K562 (cell line): Measurements from ENCODE around the gene NCOA6. TPM values are rescaled to one million over a fixed set of nuclear protein-coding genes. Genes with fewer than 3 reads are reported as not detected.
A peak's percentile ranks its signal among the peaks of the same experiment; 100 is the strongest.

Experiments used
- ATF1 ChIP-seq, 2 experiments: fragments of 450-650 bp in 1 of 2; IDR thresholded peaks; 2 replicates each; pipeline ENCODE4 v1.6.1; 2016; ENCODE audit warnings: missing compliant biosample characterization in 1 of 2, missing genetic modification characterization in 1 of 2
- CTCF ChIP-seq, 3 experiments: IDR thresholded peaks in 2 of 3; conservative IDR thresholded peaks in 1 of 3; 2 replicates each; pipeline ENCODE4 v1.5.1; 2011 to 2012; ENCODE audit warnings: low read length in 3 of 3, mild to moderate bottlenecking in 3 of 3, control low read depth in 2 of 3, improper control_type of control experiment in 1 of 3, inconsistent platforms in 1 of 3, low read depth in 1 of 3, mixed read lengths in 1 of 3, moderate library complexity in 1 of 3; ENCODE audit not compliant: insufficient read depth in 2 of 3
- FOXA3 ChIP-seq, 2 experiments: fragments of 450-650 bp in 1 of 2; sonication (generic) in 1 of 2; formaldehyde crosslinking; IDR thresholded peaks in 1 of 2; conservative IDR thresholded peaks in 1 of 2; 2 replicates each; pipeline versions ENCODE4 v1.4.0 to v1.8.0; 2020 to 2022; ENCODE audit warnings: mild to moderate bottlenecking in 2 of 2, missing genetic modification reagents in 1 of 2
- RCOR1 ChIP-seq, 2 experiments: IDR thresholded peaks; 2 replicates each; pipeline ENCODE4 v1.6.1; 2012; ENCODE audit warnings: low read depth in 2 of 2, low read length in 2 of 2, borderline replicate concordance in 1 of 2, improper control_type of control experiment in 1 of 2
- SAFB2 ChIP-seq: fragments of 200-400 bp; formaldehyde crosslinking; IDR thresholded peaks from 2 replicates; pipeline ENCODE4 v1.6.1; 2018; ENCODE audit warnings: borderline replicate concordance, low read length, low read depth, moderate library complexity; ENCODE audit not compliant: severe bottlenecking
- SP2 ChIP-seq: IDR thresholded peaks from 2 replicates; pipeline ENCODE4 v1.6.1; 2011; ENCODE audit warnings: mild to moderate bottlenecking, low read depth, low read length, moderate library complexity; ENCODE audit not compliant: poor library complexity, severe bottlenecking; ENCODE audit errors: extremely low read depth
- TBP ChIP-seq: optimal IDR thresholded peaks from 2 replicates; pipeline ENCODE3; 2011; ENCODE audit warnings: low read depth, low read length, improper control_type of control experiment
- ZNF124 ChIP-seq: sonication (generic); formaldehyde crosslinking; IDR thresholded peaks from 2 replicates; pipeline ENCODE4 v1.8.1; 2022; ENCODE audit warnings: missing genetic modification reagents
- ZNF143 ChIP-seq: sonication (generic); formaldehyde crosslinking; IDR thresholded peaks from 2 replicates; pipeline ENCODE4 v1.9.0; 2022; ENCODE audit warnings: mild to moderate bottlenecking, missing genetic modification reagents
- ZNF224 ChIP-seq: sonication (generic); formaldehyde crosslinking; IDR thresholded peaks from 2 replicates; pipeline ENCODE4 v1.8.0; 2022; ENCODE audit warnings: mild to moderate bottlenecking, missing genetic modification reagents
- ZNF407 ChIP-seq: fragments of 450-650 bp; IDR thresholded peaks from 2 replicates; pipeline ENCODE4 v1.6.1; 2016; ENCODE audit warnings: low read depth
- polyA plus RNA-seq, 8 experiments: library from polyadenylated mRNA; depleted of rRNA in 4 of 8; stranded (reverse) in 5 of 8; unstranded in 3 of 8; fragments of >200 nt; fragmentation: Nextera tagmentation in 2 of 8; fragmentation: Illumina TruSeq in 1 of 8; extraction: Ambion mirVana in 2 of 8; extraction: Trizol in 1 of 8; gene quantifications; 2 replicates each; pipeline versions ENCODE4 v1.2.1 to v1.2.3, GENCODE V29; 2011 to 2014; ENCODE audit warnings: inconsistent platforms in 1 of 8, missing spikeins in 1 of 8
- total RNA-seq, 7 experiments: library from RNA; depleted of rRNA in 6 of 7; stranded (reverse); fragments of >200 nt in 6 of 7; fragmentation: Illumina TruSeq in 2 of 7; extraction: Trizol in 2 of 7; gene quantifications; 2 replicates each; pipeline versions ENCODE4 v1.2.1 to v1.2.3, GENCODE V29; 2011 to 2021; ENCODE audit warnings: low replicate concordance in 1 of 7
- TF ChIP-seq, protein P1 (sequence below), 2 experiments: IDR thresholded peaks; 2 replicates each; pipeline ENCODE4 v1.6.1; 2012; ENCODE audit warnings: improper control_type of control experiment in 2 of 2, low read depth in 2 of 2, low read length in 2 of 2, borderline replicate concordance in 1 of 2

NCOA6 gene
- total and polyA plus RNA-seq, 9 of the 15 experiments (the other 6 are each of a cell fraction or from before 2014, with no cell fraction given): 6.1 to 25.0 (median 9.5) TPM

DNA sequence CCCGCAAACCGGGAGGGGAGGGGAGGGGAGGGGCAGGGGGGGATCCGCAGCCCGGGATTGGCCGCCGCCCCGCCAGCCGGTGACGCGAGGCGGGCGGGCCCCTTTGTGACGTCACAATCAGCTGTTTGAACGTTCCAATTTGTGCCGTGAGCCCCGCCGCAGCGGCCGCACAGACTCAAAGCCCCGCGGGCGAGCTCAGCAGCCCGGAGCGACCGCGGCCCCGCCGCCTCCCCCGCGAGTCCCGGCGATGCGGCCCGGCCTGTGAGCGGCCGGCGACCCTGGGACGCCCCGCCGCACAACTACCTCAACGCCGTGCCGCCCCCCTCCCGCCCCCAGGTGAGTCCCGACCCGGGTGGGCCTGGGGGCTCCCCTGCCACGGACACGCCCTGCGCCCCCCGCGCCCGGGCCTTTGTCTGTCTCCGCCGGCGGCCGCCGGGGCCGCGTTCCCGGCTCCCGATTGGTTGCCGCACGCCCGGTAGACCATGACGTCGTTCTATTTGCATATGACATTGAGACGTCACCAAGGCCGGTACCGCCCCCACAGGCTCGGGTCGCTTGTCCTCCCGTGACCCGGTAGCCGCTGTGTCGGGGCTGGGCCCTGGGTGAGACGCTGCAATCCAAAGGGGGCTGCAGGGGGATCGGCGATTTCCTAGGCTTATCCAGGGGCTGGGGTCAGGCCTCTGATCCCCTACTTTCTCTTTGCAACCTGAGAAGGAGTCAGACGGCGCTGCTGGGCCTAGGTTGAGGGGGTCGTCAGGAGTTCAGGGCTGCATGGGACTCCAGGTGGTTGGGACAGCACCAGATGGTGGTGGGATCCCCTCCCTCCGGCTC lies 121.1 kb downstream of the NCOA6 start, which contains the start of gene TP53INP2 (continued):
- no peak for TF ChIP-seq ZNF407
- no peak for TF ChIP-seq ZNF143 (CRISPR knock-in tag)
- no peak for TF ChIP-seq SP2
- TF ChIP-seq, protein P1, sequence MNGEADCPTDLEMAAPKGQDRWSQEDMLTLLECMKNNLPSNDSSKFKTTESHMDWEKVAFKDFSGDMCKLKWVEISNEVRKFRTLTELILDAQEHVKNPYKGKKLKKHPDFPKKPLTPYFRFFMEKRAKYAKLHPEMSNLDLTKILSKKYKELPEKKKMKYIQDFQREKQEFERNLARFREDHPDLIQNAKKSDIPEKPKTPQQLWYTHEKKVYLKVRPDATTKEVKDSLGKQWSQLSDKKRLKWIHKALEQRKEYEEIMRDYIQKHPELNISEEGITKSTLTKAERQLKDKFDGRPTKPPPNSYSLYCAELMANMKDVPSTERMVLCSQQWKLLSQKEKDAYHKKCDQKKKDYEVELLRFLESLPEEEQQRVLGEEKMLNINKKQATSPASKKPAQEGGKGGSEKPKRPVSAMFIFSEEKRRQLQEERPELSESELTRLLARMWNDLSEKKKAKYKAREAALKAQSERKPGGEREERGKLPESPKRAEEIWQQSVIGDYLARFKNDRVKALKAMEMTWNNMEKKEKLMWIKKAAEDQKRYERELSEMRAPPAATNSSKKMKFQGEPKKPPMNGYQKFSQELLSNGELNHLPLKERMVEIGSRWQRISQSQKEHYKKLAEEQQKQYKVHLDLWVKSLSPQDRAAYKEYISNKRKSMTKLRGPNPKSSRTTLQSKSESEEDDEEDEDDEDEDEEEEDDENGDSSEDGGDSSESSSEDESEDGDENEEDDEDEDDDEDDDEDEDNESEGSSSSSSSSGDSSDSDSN (IDR thresholded peaks at IDR 0.05; ENCODE audit: borderline replicate concordance in 1 of 2, low read depth in 2 of 2, low read length in 2 of 2): peak in 1 of 2 experiments; percentile 51; a peak in 1 of 4 replicates
- TF ChIP-seq ATF1 (CRISPR knock-in tag; IDR thresholded peaks at IDR 0.05): peak; percentile 64
- TF ChIP-seq ATF1 (tag; IDR thresholded peaks at IDR 0.05): peak; percentile 97
- no peak for TF ChIP-seq SAFB2
- TF ChIP-seq ZNF124: no peak
- TF ChIP-seq TBP: peak; percentile 70
- no peak for TF ChIP-seq CTCF (IDR thresholded peaks at IDR 0.05 in 2 of 3, conservative IDR thresholded peaks at IDR 0.05 in 1 of 3; ENCODE audit: insufficient read depth in 2 of 3, low read depth in 1 of 3, low read length in 3 of 3)
- TF ChIP-seq ZNF224: no peak
- TF ChIP-seq RCOR1 (IDR thresholded peaks at IDR 0.05; ENCODE audit: borderline replicate concordance in 1 of 2, low read depth in 2 of 2, low read length in 2 of 2): no peak
- TF ChIP-seq FOXA3 (CRISPR knock-in tag; conservative IDR thresholded peaks at IDR 0.05 in 1 of 2, IDR thresholded peaks at IDR 0.05 in 1 of 2): no peak
